HUES48 (cell line): ENCODE results near the gene PLGRKT.
"Not testable (repeated sequence)": the region's sequence is repeated elsewhere in the genome, so short reads cannot be mapped to it uniquely, and the experiment has no call there.

ENCODE experiments used
- H3K27ac ChIP-seq: one replicate; pipeline ENCODE4 v1.7.0; 2013; ENCODE audit warnings: low read depth, low read length, inconsistent platforms
- H3K27me3 ChIP-seq: 2 replicates; pipeline ENCODE4 v1.6.1; 2013; ENCODE audit warnings: mild to moderate bottlenecking, low read length; ENCODE audit not compliant: control insufficient read depth, insufficient read depth
- H3K36me3 ChIP-seq: 2 replicates; pipeline ENCODE4 v1.6.1; 2013; ENCODE audit warnings: low read length; ENCODE audit not compliant: control insufficient read depth, insufficient read depth
- H3K4me1 ChIP-seq: 2 replicates; pipeline ENCODE4 v1.6.1; 2013; ENCODE audit warnings: mild to moderate bottlenecking, low read length; ENCODE audit not compliant: control insufficient read depth, insufficient read depth
- H3K4me3 ChIP-seq: 2 replicates; pipeline ENCODE4 v1.5.1; 2013; ENCODE audit warnings: mild to moderate bottlenecking, low read depth, low read length
- H3K9ac ChIP-seq: 2 replicates; pipeline ENCODE4 v1.6.1; 2013; ENCODE audit warnings: mild to moderate bottlenecking, low read depth, low read length, moderate library complexity
- H3K9me3 ChIP-seq: 2 replicates; pipeline ENCODE4 v1.6.1; 2013; ENCODE audit warnings: low read length; ENCODE audit not compliant: control insufficient read depth, insufficient read depth

The PLGRKT gene

GRCh38 chr9:5402217-5402616 is 35.5 kb downstream of the PLGRKT start:
- no peak overlapping the region for H3K4me3 ChIP-seq
- H3K27ac ChIP-seq: no peak overlapping the region
- H3K4me1 ChIP-seq: no peaks in the 10 kb centered on the region
- no peaks in the 10 kb centered on the region for H3K36me3 ChIP-seq
- H3K9me3 ChIP-seq: 0 out of 2 replicates have a peak, but pooled peaks cover 3% of the 10 kb centered on the region
- no peak overlapping the region for H3K9ac ChIP-seq
- H3K27me3 ChIP-seq: no peaks in the 10 kb centered on the region

DNA sequence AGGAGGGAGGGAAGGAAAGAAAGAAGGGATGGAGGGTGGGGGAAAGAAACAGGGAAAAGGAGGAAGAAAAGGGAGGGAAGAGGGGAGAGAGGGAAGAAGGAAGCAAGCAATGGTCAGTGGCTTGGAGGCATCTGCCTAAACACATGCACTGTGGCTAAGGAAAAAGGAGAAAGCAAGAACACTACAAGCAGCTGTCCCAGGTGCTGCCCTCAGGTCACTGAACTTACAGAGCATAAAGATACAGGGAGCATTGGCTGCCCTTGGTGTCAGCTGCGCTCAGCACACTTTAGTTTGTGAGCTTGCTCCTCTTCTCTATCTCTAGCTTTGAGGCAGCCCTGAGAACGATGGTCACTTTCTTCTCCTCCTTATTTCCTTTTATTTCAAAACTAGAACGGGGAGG is 40.2 kb downstream of the PLGRKT start:
- not testable (repeated sequence) for H3K4me3 ChIP-seq, H3K4me1 ChIP-seq, H3K9me3 ChIP-seq, H3K27ac ChIP-seq, H3K9ac ChIP-seq, H3K36me3 ChIP-seq, H3K27me3 ChIP-seq

DNA sequence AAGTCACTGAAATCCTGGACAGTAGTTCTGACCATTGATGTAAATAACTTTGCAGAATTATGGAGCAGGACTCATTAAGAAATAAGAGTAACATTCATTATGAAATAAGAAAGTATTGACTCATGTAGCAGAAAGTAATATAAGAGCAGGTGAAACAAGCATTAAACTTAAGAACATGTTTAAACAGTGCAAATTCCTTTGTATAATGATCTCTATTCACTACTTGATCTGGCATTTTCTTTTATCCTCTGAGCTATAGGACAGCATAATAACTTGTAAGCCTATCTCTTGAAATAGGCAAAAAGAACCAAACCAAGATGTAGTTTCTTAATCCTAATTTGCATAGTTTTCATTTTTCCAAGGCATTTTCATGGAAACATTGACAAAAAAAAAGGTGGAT is 42.3 kb downstream of the PLGRKT start:
- no peaks in the 10 kb centered on the region for H3K4me1 ChIP-seq
- no peak overlapping the region for H3K27ac ChIP-seq
- no peak overlapping the region for H3K9ac ChIP-seq
- H3K9me3 ChIP-seq: no peaks in the 10 kb centered on the region
- no peaks in the 10 kb centered on the region for H3K27me3 ChIP-seq
- no peak overlapping the region for H3K4me3 ChIP-seq
- no peaks in the 10 kb centered on the region for H3K36me3 ChIP-seq

DNA sequence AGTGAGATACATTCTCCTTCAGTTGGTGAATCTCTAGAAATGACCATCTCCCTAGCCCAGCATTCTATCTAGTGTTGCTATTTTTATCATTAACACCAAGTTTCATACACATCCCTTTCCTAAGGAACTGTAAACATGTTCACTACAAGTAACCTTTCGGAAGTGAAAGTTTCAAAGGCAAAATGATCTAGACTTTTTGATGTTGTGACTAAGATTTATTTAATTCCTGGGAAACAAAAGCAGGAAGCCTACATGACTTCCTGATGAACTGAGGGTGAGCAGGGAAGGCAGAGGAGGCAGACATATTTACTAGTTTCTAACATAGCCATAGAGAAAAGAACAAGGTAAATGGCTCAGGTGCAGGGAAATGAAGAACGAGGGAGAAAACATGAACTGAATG is 43.7 kb downstream of the PLGRKT start:
- H3K27ac ChIP-seq, H3K4me1 ChIP-seq, H3K9me3 ChIP-seq, H3K9ac ChIP-seq, H3K4me3 ChIP-seq, H3K36me3 ChIP-seq, H3K27me3 ChIP-seq: not testable (repeated sequence)

- H3K9ac ChIP-seq: no peak overlapping the region
- no peaks in the 10 kb centered on the region for H3K27me3 ChIP-seq
- no peak overlapping the region for H3K27ac ChIP-seq
- H3K4me3 ChIP-seq: no peak overlapping the region
- H3K9me3 ChIP-seq: no peaks in the 10 kb centered on the region
- no peaks in the 10 kb centered on the region for H3K36me3 ChIP-seq
- no peaks in the 10 kb centered on the region for H3K4me1 ChIP-seq
Observed at GRCh38 chr9:5393497-5393896, 44.2 kb downstream of the PLGRKT start.

DNA sequence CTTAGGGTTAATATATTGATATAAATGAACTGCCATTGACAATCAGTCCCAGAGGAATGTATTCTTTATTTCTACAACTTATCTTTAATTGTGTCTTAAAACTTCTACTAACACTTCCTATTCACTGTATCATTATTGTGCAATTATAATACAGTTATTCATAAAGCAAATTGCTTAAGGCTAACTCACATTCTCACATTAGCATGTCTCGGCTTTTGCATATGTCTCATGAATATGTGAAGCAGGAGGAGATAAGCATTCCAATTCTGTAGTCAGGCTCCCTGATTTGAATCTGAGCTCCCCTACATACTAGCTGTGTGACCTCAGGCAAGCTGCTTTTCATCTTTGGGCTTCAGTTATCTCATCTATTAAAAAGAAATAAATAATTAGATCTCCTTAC is 45.4 kb downstream of the PLGRKT start:
- Histone ChIP-seq H3K36me3 (no peaks in the 10 kb centered on the region), H3K4me1 (no peaks in the 10 kb centered on the region), H3K9me3 (no peaks in the 10 kb centered on the region), H3K27ac (no peak overlapping the region), H3K4me3 (no peak overlapping the region), H3K27me3 (no peaks in the 10 kb centered on the region), H3K9ac (no peak overlapping the region)

- Histone ChIP-seq H3K27me3 (no peaks in the 10 kb centered on the region), H3K4me3 (no peak overlapping the region), H3K4me1 (no peaks in the 10 kb centered on the region), H3K36me3 (no peaks in the 10 kb centered on the region), H3K9me3 (no peaks in the 10 kb centered on the region), H3K27ac (no peak overlapping the region), H3K9ac (no peak overlapping the region)
Observed at GRCh38 chr9:5389109-5389732, 48.5 kb downstream of the PLGRKT start.

DNA sequence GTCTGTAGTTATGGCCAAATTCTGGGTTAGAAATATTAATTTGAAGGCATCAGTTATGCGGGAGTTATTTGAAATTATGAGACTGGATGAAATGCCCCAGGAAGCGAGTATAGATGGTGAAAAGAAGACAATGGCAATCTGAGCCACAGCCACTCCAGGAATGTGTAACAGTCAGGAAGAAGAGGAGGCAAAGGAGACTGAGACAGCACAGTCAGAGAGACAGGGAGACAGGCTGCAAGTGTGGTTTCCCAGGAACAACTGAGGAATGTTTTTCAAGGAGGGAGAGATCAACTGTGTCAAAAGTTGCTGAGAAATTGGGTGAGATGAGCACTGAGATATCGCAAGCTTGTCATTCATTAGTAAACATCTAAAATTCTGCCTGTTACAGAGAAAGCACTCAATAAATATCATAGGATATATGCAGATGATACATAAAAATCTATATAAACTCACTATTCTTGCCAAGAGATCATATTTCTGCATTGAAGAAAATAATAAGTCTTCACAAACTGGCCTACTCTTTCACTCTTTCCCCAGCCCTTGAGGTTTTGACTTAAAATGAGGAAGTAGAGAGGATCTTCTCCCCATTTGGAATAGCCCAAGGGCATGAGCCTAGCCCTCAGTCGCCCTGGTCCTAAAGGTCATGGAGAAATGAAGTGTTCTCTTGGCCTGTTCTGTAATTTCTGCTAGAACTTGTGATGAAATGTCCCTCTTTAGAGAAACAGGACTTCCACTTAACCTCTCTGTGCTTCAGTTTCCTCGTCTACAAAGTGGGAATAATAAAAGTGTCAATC is 49.5 kb downstream of the PLGRKT start:
- Histone ChIP-seq H3K9ac (no peak overlapping the region), H3K4me3 (no peak overlapping the region), H3K4me1 (no peaks in the 10 kb centered on the region), H3K9me3 (no peaks in the 10 kb centered on the region), H3K27me3 (no peaks in the 10 kb centered on the region), H3K36me3 (no peaks in the 10 kb centered on the region), H3K27ac (no peak overlapping the region)

- no peaks in the 10 kb centered on the region for H3K27me3 ChIP-seq
- H3K9ac ChIP-seq: no peak overlapping the region
- no peak overlapping the region for H3K27ac ChIP-seq
- no peak overlapping the region for H3K4me3 ChIP-seq
- no peaks in the 10 kb centered on the region for H3K36me3 ChIP-seq
- no peaks in the 10 kb centered on the region for H3K4me1 ChIP-seq
- H3K9me3 ChIP-seq: no peaks in the 10 kb centered on the region
Observed at GRCh38 chr9:5384436-5384835, 53.3 kb downstream of the PLGRKT start.

- Histone ChIP-seq H3K36me3 (no peaks in the 10 kb centered on the region), H3K27me3 (no peaks in the 10 kb centered on the region), H3K9me3 (no peaks in the 10 kb centered on the region), H3K9ac (no peak overlapping the region), H3K4me3 (no peak overlapping the region), H3K27ac (no peak overlapping the region), H3K4me1 (no peaks in the 10 kb centered on the region)
Observed at GRCh38 chr9:5382479-5382878, 55.2 kb downstream of the PLGRKT start.

DNA sequence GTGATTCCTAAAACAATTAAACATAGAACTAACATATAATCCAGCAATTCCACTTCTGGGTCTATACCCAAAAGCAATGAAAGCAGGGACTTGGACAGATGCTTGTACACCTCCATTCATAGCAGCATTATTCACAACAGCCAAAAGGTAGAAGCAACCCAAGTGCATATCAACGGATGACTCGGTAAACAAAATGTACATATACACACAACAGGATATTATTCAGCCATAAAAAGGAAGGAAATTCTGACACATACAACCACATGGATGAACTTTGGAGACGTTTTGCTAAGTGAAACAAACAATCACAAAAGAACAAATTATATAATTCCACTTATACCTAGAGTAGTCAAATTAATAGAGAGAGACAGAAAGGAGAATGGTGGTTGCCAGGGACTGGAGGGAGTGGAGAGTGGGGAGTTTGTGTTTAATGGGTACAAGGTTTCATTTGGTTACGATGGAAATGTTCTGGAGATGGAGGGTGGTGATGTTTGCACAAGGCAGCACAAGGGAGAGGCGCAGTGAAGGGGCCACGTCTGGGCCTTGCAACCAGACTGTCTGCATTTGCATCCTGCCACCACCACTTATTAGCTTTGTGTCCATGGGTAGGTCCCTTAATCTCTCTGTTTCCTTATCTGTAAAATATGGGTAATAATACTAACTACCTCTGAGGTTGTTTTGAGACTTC is 61.8 kb downstream of the PLGRKT start:
- Histone ChIP-seq H3K9ac (no peak overlapping the region), H3K9me3 (no peaks in the 10 kb centered on the region), H3K36me3 (no peaks in the 10 kb centered on the region), H3K4me1 (peaks cover 9% of the 10 kb centered on the region), H3K27me3 (no peaks in the 10 kb centered on the region), H3K27ac (no peak overlapping the region), H3K4me3 (no peak overlapping the region)
